Stimulated activated CD8-positive, alpha-beta memory T cell treated with anti-CD3 and anti-CD28 coated beads, Interleukin-7, amount 100 ng/mL, for 48 hours (primary cell): ENCODE measurements around the gene ZSWIM3.

ENCODE experiments used
- DNase-seq, 2 donors: peaks; one replicate each; pipeline ENCODE4 v3.0.0-alpha.2; 2020; ENCODE audit warnings: low read depth in 1 of 2; ENCODE audit errors: extremely low read depth in 1 of 2

Gene ZSWIM3

GRCh38 chr20:45925821-45926506 is 68.5 kb downstream of the ZSWIM3 start:
- DNase-seq: no peak

- no peak for DNase-seq
These were observed 69.3 kb downstream of the ZSWIM3 start for GRCh38 chr20:45926731-45927070.

- DNase-seq: no peak
These were observed 69.9 kb downstream of the ZSWIM3 start for GRCh38 chr20:45927071-45927878.
